Left lung (tissue), 10 donors: ENCODE measurements around the gene NANS. TPM values are rescaled to one million over a fixed set of nuclear protein-coding genes. Genes with fewer than 3 reads are reported as not detected.
A peak's percentile ranks its signal among the peaks of the same experiment; 100 is the strongest.
"Not testable (repeated sequence)": the region's sequence is repeated elsewhere in the genome, so short reads cannot be mapped to it uniquely, and the experiment has no call there.

Source experiments
- ATAC-seq: fragments of 200-7000 bp; cut with Tn5 transposase; one replicate; pipeline ENCODE4 v1.9.1; 2020; ENCODE audit warnings: moderate library complexity
- DNase-seq, 4 donors: peaks; one replicate each; pipeline ENCODE4 v3.0.0-alpha.2; 2013 to 2020
- H3K27ac ChIP-seq, 2 donors: fragments of 200-600 bp; sonication (generic) in 1 of 2; one replicate each; pipeline versions ENCODE4 v1.5.0 to v1.8.0; 2020 to 2021
- H3K27me3 ChIP-seq, 2 donors: fragments of 200-600 bp; sonication (generic) in 1 of 2; one replicate each; pipeline versions ENCODE4 v1.5.0 to v1.8.0; 2020 to 2021
- H3K36me3 ChIP-seq, 2 donors: fragments of 200-600 bp; sonication (generic) in 1 of 2; one replicate each; pipeline versions ENCODE4 v1.5.0 to v1.8.0; 2020 to 2021
- H3K4me1 ChIP-seq, 2 donors: fragments of 200-600 bp; one replicate each; pipeline ENCODE4 v1.8.0; 2021
- H3K4me3 ChIP-seq, 2 donors: fragments of 200-600 bp; sonication (generic) in 1 of 2; one replicate each; pipeline versions ENCODE4 v1.5.0 to v1.8.0; 2020 to 2021; ENCODE audit warnings: mild to moderate bottlenecking in 1 of 2
- H3K9me3 ChIP-seq, 2 donors: fragments of 200-600 bp; sonication (generic) in 1 of 2; one replicate each; pipeline versions ENCODE4 v1.5.0 to v1.8.0; 2020 to 2021
- intact Hi-C, 2 donors: fragments of 100-400 bp; cut with DNase I; formaldehyde crosslinking; loops; one replicate each; pipeline versions ENCODE4 v1.11.2 to v1.14.2; 2022
- polyA plus RNA-seq, 6 donors: library from polyadenylated mRNA; unstranded; fragments of 120-200 nt; gene quantifications; one replicate each; pipeline ENCODE4 v1.2.1, GENCODE V29; 2013; ENCODE audit not compliant: insufficient read length in 6 of 6
- total RNA-seq, 2 donors: library from RNA; stranded (reverse); fragmentation: NEBNext Ultra II Directional; extraction: Animal tissue kit (Norgen Biotek cat#: 25700); gene quantifications; one replicate each; pipeline ENCODE4 v1.2.1, GENCODE V29; 2021
- TF ChIP-seq, protein P1 (sequence below), 2 donors: fragments of 200-600 bp; sonication (generic) in 1 of 2; IDR thresholded peaks; one replicate each; pipeline versions ENCODE4 v1.5.0 to v1.8.0; 2021; ENCODE audit warnings: antibody characterized with exemption in 2 of 2
- donor health status: DM: no; HTN: yes; CAD: no.
- donor health status: DM: no; HTN: no; CAD: no.

NANS gene
- total and polyA plus RNA-seq, 8 donors, result 35.6 to 72.0 (median 40.4) TPM

DNA sequence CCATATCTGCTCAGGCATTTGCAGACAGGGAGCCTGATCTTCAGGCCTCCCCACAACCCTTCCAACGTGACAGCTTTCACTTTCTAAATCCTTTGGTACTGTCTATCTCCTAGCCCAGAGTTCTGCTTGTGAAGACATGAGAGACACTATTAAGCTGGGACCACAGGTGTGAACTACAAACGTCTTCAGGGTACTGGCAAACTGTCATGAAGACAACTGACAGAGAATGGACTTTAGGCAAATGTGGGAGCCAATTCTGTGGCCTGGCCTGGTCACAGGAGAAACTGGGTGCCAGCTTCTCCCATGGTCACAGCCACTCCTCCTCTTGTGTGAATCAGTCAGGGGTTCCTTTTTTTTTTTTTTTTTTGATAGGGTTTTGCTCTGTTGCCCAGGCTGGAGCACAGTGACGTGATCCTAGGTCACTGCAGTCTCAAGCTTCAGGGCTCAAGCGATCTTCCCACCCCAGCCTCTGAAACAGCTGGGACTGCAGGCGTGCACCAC lies 52.0 kb downstream of the NANS start:
- Histone ChIP-seq H3K36me3 (peaks cover 0 to 50% of the 10 kb centered on the region in 2 donors), H3K27ac (peak overlapping the region; percentile 19 to 80), H3K4me3 (no peak overlapping the region), H3K4me1 (peaks cover 0 to 61% of the 10 kb centered on the region in 2 donors), H3K27me3 (no peaks in the 10 kb centered on the region), H3K9me3 (no peaks in the 10 kb centered on the region)
- no peak for DNase-seq
- ATAC-seq, result peak; percentile 66
- TF ChIP-seq, protein P1, sequence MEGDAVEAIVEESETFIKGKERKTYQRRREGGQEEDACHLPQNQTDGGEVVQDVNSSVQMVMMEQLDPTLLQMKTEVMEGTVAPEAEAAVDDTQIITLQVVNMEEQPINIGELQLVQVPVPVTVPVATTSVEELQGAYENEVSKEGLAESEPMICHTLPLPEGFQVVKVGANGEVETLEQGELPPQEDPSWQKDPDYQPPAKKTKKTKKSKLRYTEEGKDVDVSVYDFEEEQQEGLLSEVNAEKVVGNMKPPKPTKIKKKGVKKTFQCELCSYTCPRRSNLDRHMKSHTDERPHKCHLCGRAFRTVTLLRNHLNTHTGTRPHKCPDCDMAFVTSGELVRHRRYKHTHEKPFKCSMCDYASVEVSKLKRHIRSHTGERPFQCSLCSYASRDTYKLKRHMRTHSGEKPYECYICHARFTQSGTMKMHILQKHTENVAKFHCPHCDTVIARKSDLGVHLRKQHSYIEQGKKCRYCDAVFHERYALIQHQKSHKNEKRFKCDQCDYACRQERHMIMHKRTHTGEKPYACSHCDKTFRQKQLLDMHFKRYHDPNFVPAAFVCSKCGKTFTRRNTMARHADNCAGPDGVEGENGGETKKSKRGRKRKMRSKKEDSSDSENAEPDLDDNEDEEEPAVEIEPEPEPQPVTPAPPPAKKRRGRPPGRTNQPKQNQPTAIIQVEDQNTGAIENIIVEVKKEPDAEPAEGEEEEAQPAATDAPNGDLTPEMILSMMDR (IDR thresholded peaks at IDR 0.05), result no peak
- intact Hi-C loops, result no loop called here

DNA sequence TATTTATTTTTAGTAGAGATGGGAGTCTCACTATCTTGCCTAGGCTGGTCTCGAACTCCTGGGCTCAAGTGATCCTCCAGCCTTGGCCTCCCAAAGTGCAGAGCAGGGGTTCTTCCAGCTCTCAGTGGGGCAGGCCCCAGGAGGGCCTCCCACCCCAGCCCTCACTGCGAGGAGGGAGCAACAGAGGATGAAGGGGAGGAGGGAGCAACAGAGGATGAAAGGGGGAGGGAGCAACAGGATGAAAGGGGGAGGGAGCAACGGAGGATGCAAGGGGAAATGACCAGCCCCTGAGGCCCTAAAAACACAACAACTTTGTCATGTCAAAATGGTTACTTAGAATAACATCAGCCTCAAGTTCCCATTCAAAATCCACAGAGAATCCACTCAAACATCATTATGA lies 52.5 kb downstream of the NANS start:
- H3K36me3 ChIP-seq, result peaks cover 0 to 50% of the 10 kb centered on the region in 2 donors
- H3K27ac ChIP-seq, result peak overlapping the region in 1 of 2 donors; percentile 80

DNA sequence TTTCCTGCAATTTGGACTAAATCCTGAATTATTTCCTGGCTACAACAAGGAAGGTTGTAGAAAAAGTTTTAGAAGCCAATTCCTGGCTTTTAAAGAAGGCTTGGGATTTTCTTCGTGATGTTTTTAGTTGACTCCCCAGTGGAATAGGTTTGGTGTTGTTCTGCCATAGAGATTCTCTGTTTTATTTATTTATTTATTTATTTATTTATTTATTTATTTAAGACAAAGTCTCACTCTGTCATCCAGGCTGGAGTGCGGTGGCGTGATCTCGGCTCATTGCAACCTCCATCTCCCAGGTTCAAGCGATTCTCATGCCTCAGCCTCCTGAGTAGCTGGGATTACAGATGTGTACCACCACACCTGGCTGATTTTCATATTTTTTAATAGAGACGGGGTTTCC lies 60.6 kb downstream of the NANS start:
- ATAC-seq, DNase-seq, intact Hi-C loops, H3K9me3 ChIP-seq, H3K27me3 ChIP-seq: not testable (repeated sequence)
- Histone ChIP-seq H3K4me1 (peaks cover 5 to 67% of the 10 kb centered on the region in 2 donors), H3K36me3 (peaks cover 0 to 14% of the 10 kb centered on the region in 2 donors), H3K27ac (peak overlapping the region in 1 of 2 donors; percentile 94), H3K4me3 (peak overlapping the region in 1 of 2 donors; percentile 89)

More for the DNA sequence above, 52.5 kb downstream of the NANS start:
- intact Hi-C loops, result no loop called here
- Histone ChIP-seq H3K4me3 (no peak overlapping the region), H3K27me3 (no peaks in the 10 kb centered on the region), H3K9me3 (no peaks in the 10 kb centered on the region), H3K4me1 (peaks cover 0 to 56% of the 10 kb centered on the region in 2 donors)
- no peak for DNase-seq
- TF ChIP-seq, protein P1 (IDR thresholded peaks at IDR 0.05), result no peak
- no peak for ATAC-seq

DNA sequence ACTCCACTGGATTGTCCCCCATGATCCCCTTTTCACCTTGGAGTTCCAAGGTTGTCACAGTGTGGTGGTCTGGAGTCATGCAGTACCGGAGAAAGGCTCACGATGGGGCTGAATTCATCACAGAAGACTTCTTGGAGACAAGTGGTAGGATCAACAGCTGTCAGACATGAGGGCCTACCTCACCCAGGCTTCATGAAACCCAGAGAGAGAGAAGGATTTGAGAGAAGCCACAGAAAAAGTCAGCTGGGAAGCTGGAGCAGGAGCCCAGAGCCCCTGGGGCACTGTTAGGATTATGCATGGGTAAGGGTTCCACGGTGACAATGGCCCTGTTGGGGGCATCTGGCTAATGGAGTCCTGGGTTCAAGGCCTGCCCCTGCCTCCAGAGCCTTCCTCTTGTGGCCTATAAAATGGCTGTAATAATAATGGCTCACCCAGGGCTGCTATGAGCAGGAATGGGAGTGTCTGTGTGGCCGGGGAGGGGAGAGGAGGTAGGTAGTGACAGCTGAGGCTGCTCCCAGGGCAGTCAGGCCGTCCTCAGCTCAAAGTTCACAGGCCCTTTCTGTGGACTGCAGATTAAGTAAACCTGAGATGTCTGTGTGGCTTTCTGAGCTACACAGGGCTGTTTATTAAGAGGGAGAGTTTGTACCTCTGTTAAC lies 61.6 kb downstream of the NANS start:
- Histone ChIP-seq H3K36me3 (peaks cover 0 to 14% of the 10 kb centered on the region in 2 donors), H3K4me1 (peaks cover 5 to 58% of the 10 kb centered on the region in 2 donors), H3K4me3 (peak overlapping the region; percentile 58 to 89), H3K27ac (peak overlapping the region; percentile 77 to 94), H3K9me3 (no peaks in the 10 kb centered on the region), H3K27me3 (no peaks in the 10 kb centered on the region)
- intact Hi-C loops, result no loop called here
- ATAC-seq (peak; percentile 8), DNase-seq (no peak)
- TF ChIP-seq, protein P1 (IDR thresholded peaks at IDR 0.05), result peak in 1 of 2 donors; percentile 12

DNA sequence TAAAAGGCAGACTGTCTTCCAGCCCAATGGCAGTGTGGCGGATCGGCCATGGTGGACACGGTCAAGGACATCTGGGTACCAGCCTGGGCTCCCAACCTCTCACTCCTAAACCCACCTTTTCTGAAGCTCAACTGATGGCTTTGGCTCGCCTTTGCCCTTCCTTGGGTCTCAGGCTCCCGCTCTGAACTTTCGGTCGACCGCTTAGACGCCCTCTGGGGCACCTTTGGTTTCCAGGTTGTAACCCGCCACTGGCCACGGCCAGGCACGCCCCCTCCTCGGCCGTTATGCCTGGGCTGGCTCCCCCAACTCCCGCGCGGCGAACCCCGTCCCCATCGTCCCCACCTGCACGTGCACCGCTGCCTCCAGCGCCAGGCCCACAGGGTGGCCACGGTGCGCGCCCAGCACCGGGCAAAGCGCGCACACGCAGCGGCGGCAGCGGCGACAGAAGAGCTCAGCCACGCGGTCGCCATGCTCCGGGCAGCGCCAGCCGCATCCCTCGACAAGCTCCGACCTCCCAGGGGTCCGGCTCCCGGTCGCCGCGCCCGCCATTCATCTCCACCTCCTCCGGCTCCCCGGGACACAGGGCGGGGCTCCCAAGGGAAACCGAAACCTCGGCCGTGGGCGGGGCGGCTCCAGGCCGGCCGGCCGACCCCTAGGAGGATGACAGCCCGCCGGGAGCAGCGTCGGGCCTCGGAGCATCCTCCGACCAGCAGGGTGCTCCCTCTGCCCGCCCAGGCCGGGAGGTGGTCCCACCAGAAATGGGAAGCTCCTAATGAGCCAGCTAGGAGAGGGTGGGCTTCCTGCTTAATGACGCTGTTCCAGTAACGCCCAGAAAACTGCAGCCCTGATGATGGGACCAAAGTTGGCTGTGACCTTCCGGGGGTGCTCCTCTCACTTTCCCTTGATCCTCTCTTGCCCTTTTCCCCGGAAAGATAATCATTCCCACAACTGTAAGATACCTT lies 62.4 kb downstream of the NANS start, which contains the start of gene TRIM14:
Gene TRIM14, minus strand, starts transcription at position 583 of the 962 bp plus-strand sequence. Its CDS starts 34 bp downstream, at position 549.
- ATAC-seq (peak; percentile 87), DNase-seq (peak; percentile 44 to 94 (median 74))
- TF ChIP-seq, protein P1 (IDR thresholded peaks at IDR 0.05), result no peak
- intact Hi-C loops, result no loop called here
- no peaks in the 10 kb centered on the region for H3K27me3 ChIP-seq
- no peaks in the 10 kb centered on the region for H3K9me3 ChIP-seq
- peaks cover 5 to 56% of the 10 kb centered on the region in 2 donors for H3K4me1 ChIP-seq
- peak within 1 kb of the TSS; percentile 77 to 94 for H3K27ac ChIP-seq
- H3K4me3 ChIP-seq, result peak within 1 kb of the TSS; percentile 58 to 89
- H3K36me3 ChIP-seq, result peaks cover 0 to 14% of the 10 kb centered on the region in 2 donors
